ENCODE data around the gene C1QC. TPM values are rescaled to one million over a fixed set of nuclear protein-coding genes. Genes with fewer than 3 reads are reported as not detected.
A peak's percentile ranks its signal among the peaks of the same experiment; 100 is the strongest.

The C1QC gene
- total and polyA plus RNA-seq, 4 donors, result 41.3 to 554 (median 230) TPM

DNA sequence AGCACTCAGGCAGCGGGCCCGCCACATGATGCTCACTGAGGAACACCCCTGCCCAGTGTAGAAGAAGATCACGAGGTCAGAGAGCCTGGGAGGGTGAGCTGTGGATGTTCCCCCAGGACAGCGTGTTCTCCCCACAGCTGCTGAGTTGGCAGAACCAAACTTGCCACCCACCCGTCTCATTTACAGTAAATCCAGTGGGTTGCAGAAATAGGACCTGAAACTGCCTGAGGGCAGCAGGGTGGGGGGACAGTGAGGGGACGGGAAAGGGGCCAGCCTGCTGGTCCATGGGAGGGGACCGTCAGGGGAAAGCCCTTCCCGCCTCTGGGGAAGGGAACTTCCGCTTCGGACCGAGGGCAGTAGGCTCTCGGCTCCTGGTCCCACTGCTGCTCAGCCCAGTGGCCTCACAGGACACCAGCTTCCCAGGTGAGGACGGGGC is 9.5 kb downstream of the C1QC start, which contains the start of gene C1QB:
C1QB (plus strand) TSS at position 356 of the 436 bp plus-strand sequence. CDS start 6,227 bp downstream, outside the sequence.
- peaks cover 0 to 3% (median 0%) of the 10 kb centered on the region in 5 donors for H3K4me1 ChIP-seq (ENCODE audit: control insufficient read depth in 5 of 5, insufficient read depth in 5 of 5, low read length in 5 of 5)
- 67 to 78% methylated on average over 11 to 13 of the region's 13 CpGs for WGBS, 2 donors
- DNase-seq (no peak), ATAC-seq (ENCODE audit: insufficient read depth, low FRiP score) (peak; percentile 68)
- peaks cover 0 to 11% (median 0%) of the 10 kb centered on the region in 3 donors for H3K27me3 ChIP-seq (ENCODE audit: control insufficient read depth in 3 of 3, insufficient read depth in 3 of 3, low read length in 2 of 3)
- no peaks in the 10 kb centered on the region for H3K9me3 ChIP-seq (ENCODE audit: control insufficient read depth in 4 of 4, insufficient read depth in 3 of 4, low read length in 3 of 4)
- H3K36me3 ChIP-seq (ENCODE audit: control insufficient read depth in 4 of 4, insufficient read depth in 4 of 4, low read length in 4 of 4), result no peaks in the 10 kb centered on the region
- TF ChIP-seq CTCF (IDR thresholded peaks at IDR 0.05; ENCODE audit: control extremely low read depth, extremely low read depth), result no peak
- peak within 1 kb of the TSS; percentile 1 for H3K4me3 ChIP-seq
- no peak within 1 kb of the TSS for H3K27ac ChIP-seq (ENCODE audit: low read depth in 1 of 2, low read length in 1 of 2)
- no peak within 1 kb of the TSS for H3K9ac ChIP-seq (ENCODE audit: insufficient read depth in 1 of 2, low read length in 2 of 2)

DNA sequence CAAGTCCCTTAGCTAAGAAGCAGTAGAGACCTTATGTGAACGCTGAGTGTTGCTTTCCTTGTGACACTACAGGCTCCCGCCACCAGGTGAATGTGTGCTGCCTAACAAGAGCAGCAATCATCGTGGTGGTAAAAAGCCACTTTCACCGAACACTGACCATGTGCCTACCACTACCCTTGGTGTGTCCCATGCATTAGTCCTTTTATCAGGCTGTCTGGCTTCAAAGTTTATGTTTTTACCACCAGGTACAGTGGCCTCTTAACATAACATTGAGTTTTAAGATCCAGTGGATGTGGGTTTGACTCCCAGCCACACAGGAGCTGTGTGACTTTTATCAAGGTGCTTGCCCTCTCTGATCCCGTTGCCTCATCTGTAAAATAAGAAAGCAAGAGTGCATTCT is 11.3 kb downstream of the C1QC start:
- no peak overlapping the region for H3K4me3 ChIP-seq
- 49 to 65% methylated on average over 5 of the region's 5 CpGs for WGBS, 2 donors
- no peak overlapping the region for H3K9ac ChIP-seq (ENCODE audit: insufficient read depth in 1 of 2, low read length in 2 of 2)
- no peak for DNase-seq
- no peak for TF ChIP-seq CTCF (IDR thresholded peaks at IDR 0.05; ENCODE audit: control extremely low read depth, extremely low read depth)
- H3K27ac ChIP-seq (ENCODE audit: low read depth in 1 of 2, low read length in 1 of 2), result no peak overlapping the region
- ATAC-seq (ENCODE audit: insufficient read depth, low FRiP score), result no peak
- peaks cover 0 to 11% (median 0%) of the 10 kb centered on the region in 3 donors for H3K27me3 ChIP-seq (ENCODE audit: control insufficient read depth in 3 of 3, insufficient read depth in 3 of 3, low read length in 2 of 3)
- H3K9me3 ChIP-seq (ENCODE audit: control insufficient read depth in 4 of 4, insufficient read depth in 3 of 4, low read length in 3 of 4), result no peaks in the 10 kb centered on the region
- no peaks in the 10 kb centered on the region for H3K36me3 ChIP-seq (ENCODE audit: control insufficient read depth in 4 of 4, insufficient read depth in 4 of 4, low read length in 4 of 4)
- peaks cover 0 to 3% (median 0%) of the 10 kb centered on the region in 5 donors for H3K4me1 ChIP-seq (ENCODE audit: control insufficient read depth in 5 of 5, insufficient read depth in 5 of 5, low read length in 5 of 5)

GRCh38 chr1:22658385-22659163 is 15.1 kb downstream of the C1QC start:
- Histone ChIP-seq H3K36me3 (ENCODE audit: control insufficient read depth in 4 of 4, insufficient read depth in 4 of 4, low read length in 4 of 4) (no peaks in the 10 kb centered on the region), H3K4me3 (no peak overlapping the region), H3K9me3 (ENCODE audit: control insufficient read depth in 4 of 4, insufficient read depth in 3 of 4, low read length in 3 of 4) (no peaks in the 10 kb centered on the region), H3K27ac (ENCODE audit: low read depth in 1 of 2, low read length in 1 of 2) (no peak overlapping the region), H3K9ac (ENCODE audit: insufficient read depth in 1 of 2, low read length in 2 of 2) (no peak overlapping the region), H3K4me1 (ENCODE audit: control insufficient read depth in 5 of 5, insufficient read depth in 5 of 5, low read length in 5 of 5) (no peaks in the 10 kb centered on the region), H3K27me3 (ENCODE audit: control insufficient read depth in 3 of 3, insufficient read depth in 3 of 3, low read length in 2 of 3) (peaks cover 0 to 7% (median 0%) of the 10 kb centered on the region in 3 donors)
- DNase-seq (no peak), ATAC-seq (ENCODE audit: insufficient read depth, low FRiP score) (no peak)
- 59 to 62% methylated on average over 3 of the region's 3 CpGs for WGBS, 2 donors
- TF ChIP-seq CTCF (IDR thresholded peaks at IDR 0.05; ENCODE audit: control extremely low read depth, extremely low read depth), result no peak
